GM19240 (cell line): ENCODE results near the gene UROS.

ENCODE experiments used
- DNase-seq: peaks from one replicate; pipeline ENCODE4 v3.0.0; 2011; ENCODE audit warnings: low spot score; ENCODE audit not compliant: insufficient read length

UROS gene

DNA sequence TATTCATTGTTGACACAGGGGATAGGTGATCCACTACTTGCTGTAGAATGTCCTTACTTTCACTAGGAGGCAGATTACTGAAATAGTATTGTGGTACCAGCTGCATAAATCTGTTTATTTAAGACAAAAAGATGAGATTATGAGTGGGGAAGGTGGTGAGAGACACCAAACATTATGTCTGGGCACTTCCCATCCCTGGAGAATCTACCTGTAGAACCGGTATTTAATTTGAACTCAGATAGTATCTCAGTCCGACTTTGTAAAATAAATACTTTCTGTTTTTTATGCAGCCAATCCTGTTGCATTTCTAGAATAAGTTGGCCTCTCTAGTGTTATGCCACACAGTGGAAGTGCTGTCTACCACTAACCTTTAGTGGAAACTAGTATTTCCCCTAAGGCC lies 13.7 kb upstream of the UROS start:
- DNase-seq: no peak

DNA sequence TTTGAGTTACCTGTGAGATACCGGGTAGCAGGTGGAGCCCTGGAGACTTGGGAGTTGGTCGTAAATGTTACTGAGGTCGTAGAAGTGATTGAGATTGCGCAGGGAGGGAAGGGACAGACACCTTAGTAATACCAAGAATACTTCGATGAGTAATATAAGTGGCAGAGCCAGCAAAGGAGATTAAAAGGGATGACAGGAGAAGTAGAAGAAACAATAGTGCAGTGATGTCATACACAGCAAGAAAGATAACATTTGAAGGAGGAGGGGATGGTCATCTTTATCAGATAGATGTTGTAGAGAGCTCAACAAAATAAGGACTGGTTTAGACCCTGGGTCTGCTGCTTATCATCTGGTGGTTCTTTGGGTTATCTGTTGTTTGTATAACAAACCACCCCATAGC lies 5.3 kb upstream of the UROS start:
- no peak for DNase-seq

DNA sequence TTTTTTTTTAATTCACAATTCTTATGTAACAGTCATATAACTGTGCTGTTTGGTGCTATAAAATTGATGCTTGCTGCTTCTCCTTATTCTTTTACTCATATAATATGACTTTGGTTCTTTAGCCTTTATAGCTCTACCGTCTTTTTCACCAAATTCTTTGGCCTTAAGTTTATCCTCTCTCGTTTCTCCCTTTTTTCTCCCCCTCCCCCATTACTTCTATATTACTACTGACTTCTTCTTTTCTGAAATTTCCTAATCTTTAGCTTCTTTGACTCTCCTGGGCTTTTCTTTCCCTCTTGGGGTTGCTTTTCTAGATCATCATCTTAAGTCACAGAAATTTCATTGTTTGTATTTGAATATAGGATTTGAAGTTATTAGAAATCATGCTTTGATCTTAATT lies 4.1 kb upstream of the UROS start:
- DNase-seq: no peak

DNA sequence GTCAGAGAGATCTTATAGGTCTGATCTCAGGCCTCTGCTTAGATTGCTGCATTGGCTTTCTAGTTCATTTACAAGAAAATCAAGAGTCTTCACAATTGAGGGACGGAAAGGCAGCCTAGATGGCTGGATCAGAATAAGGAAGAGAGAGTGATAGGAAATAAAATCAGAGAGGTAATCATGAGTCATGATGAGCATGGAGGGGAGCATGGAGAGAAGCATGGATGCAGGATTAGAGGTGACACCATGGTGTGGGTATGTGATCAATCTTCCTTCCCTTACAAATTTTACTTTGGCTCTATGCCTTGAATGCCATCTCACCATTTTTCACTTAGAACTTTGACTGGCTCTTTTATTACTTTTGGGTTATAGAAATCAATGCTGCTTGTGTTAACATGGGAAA lies 1.7 kb upstream of the UROS start:
- DNase-seq: no peak

DNA sequence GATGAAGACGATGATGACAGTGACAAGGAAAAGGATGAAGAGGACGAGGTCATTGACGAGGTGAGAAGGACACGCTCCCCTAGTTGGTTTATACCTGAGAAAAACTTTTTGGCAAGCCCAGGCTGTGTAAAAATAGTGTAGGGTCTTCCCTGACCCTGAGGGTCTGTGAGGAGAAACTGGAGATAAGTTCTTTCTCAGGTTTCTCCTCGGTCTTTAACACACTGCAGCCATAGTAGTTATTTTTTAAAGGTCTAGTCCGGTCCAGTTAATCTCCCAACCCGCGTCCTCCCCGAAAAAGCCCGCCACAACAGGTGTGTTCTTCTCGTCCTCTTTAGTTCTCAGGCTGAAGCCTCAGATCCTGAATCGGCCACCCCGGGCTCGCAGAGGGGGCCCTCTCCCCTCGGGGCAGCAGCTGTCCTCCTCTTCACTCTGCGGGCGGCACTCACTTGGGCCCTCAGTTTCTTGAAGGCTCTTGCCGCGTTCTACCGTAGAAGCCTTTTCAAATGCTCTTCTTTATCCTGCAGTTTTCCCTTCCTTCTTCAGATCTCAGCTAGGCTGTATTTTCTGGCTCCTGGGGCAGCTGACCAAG lies 699 bp upstream of the UROS start:
- DNase-seq: no peak

DNA sequence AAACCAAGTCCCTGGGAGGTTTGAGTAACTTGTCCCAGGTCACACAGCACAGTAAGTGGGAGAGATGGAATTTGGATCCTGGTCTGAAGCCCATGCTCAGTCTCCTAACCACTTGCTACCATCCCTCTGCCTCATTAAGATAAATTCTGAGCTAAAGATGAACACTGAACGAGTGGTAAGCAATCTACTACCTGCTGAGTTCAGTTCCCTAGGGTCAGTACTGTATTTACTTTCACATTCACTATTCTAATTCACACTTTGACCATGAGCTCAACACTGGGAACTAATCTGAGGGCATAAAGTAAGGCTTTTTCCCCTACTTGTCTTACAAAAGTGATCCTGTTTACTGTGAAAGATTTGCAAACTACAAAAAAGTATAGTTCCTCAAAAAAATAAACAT lies 2.4 kb downstream of the UROS start:
- DNase-seq: no peak

DNA sequence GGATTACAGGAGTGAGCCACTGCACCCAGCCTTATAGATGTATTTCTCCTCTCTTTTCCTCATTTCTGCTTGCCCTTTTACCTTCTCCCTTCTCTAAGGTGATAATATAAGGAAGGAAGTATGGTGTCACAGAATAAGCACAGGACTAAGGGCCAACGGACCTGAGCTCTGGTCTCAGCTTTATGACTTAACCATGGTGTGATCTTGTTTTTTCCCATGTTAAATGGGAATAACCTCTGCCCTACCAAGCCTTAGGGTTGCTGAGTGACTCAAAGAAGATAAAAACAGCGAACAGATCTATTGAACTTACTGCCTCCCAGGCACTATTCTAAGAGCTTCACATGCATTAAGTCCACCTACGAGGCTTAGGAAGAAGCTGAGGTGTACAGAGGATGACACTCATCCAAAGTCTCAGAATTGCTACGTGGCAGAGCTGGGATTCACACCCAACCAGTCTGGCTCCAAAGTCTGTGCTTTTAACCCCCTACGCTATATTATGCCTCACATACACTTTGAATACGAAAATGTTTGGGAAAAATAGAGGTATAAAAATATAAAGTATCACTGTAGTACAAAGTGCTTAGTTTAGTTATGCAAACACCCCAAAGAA lies 5.6 kb downstream of the UROS start:
- no peak for DNase-seq

DNA sequence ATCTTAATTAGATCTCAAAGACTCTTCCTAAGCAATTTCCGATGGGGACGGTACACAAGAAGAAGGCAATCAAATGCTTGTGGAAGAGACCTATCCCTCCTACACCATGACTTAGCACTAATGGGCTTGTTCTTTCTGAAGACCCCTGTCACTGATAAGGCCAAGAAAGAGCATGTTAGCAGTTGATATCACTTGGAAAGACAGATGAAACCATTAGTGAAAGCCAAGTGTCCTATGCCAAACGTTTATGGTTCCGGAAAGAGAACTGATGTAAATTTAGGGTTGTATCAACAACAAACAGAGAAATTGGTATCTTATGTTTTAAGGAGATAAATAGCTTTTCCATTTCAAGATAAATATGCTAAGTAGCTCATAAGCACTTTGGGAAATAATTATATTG lies 6.5 kb downstream of the UROS start:
- no peak for DNase-seq

DNA sequence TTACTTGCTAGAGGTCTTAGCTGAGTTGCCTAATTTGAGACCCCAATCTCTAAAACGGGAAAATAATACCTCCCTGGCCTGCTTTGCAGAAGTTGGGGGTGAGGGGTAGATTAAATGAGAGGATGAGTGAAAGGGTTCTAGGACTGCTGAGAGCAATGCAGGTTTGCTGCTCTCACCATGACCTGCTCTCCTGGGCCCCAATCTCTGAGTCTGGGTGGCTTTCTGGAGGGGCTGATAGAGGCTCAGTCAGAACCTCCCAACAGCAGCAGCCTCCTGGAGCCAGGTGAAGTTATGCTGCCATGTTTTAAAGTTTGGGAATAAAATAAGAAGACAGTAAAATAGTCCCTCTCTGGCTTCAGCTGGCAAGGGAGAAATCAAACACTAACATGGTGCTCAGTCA lies 7.3 kb downstream of the UROS start:
- no peak for DNase-seq

DNA sequence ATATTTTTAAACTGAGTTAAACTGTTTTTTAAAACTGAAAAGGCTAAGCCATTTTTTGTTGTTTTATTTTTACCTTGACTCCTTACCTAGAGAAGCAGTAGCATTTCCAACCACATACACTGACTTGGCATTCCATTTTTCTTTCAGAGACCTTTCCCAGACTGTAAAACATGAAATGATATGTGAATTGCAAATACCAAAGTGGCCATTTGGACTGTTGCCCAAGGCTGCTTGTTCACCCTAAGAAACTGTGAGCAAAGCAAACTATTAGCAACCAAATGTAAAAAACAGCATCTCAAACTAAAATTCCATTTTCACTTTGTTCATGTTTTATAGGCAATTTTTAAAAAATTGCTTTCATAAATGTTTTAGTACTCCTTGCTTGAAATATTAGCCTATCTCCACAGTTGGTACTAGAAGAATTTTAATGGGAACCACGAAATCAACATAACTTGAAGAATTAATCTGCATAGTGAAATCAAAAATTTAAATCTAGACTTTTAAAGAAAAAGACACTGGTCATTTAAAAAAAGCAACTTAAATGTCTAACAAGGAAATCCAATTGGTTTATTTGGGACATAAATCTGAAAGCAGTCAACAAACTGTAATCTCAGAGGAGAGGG lies 10.8 kb downstream of the UROS start:
- DNase-seq: no peak

DNA sequence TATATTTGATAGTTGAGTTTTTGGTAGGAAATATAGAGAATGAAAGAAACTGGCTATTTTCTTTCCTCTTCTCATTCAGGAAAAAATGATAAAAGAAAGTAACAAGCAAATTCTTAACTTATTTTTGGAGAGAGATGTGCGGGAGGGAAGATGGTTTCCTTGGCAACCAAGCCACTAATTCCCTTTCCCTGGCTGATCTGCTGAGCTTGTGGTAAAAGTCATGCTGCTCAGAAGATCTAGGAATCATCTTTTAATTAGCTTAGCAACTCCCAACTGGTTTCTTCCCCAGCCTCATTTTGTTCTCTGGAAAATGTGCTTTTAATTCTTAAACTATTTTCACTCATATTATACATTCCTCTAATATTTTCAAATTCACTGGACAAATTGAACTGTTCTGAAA lies 11.8 kb downstream of the UROS start:
- no peak for DNase-seq

DNA sequence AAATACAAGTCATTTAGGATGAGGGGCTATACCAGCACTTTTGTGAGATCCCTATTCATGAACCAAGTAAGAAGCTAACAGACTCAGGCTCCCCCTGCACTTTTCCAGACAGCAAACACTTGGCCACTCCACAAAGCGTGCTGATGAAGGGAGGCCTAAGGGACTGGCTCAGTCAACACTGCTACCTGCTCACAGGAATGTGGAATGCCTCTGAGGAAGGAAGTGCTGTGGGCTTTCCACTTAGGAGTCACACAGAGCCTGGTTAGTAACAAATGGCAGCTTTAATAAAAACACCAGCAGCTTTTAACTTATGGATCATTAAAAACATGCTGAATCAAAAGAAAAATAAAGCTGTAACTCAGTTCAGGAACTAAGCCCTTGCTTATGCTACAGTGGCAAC lies 15.0 kb downstream of the UROS start:
- DNase-seq: no peak

DNA sequence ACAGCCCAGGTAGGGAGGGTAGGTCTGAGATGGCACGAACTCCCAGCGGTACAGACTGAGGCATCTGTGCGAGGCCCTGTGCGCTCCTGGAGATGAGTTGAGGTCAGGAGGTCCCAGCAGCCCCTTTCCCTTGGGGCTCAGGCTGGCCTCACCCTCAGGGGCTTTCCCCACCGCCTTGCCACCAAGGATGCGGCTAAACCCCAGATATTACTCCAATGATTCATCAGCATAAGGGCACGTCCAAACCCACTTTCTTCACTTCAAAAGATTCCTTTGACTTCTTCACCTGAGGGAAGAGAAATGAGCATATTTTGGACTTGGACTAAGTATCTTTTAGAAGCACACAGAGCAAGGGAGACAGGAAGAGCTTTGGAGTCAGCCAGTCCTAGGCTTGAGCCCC lies 20.3 kb downstream of the UROS start:
- no peak for DNase-seq

DNA sequence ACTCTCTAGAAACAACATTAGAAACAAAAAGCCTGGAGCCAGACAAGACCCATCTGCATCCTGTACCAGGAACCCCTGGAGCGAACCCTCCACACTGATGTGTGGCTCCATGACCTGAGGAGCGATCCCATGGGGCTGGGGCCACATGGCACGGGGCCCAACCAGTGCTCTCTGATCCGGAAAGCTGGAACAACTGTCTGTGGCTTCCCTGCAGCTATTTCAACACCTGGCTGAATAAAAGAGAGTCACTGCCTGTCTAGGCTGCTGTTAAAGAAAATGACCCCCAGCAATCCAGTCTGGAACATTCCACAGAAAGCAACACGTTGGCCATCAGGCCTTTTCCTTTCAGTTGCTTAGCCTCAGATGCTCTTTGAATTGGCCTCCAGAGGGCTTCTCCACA lies 20.9 kb downstream of the UROS start:
- no peak for DNase-seq

DNA sequence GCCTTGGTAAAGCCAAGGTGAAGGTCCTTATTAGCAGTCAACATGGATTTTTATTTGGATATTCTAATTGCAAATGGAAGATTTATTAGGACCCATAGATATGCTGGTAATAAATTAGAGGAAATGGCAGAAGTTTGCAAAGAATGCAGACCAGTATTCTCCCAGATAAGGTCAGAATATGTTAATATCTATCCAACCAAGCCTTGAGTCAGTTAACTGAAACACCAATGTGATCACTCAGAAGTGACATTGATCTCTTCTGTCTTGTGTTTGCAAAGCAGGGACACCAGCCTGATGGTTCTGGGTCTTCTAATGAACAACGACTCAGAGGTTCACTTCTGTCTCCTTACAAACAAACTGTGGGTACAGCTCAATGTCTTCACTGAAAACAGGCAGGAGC lies 21.5 kb downstream of the UROS start:
- no peak for DNase-seq

DNA sequence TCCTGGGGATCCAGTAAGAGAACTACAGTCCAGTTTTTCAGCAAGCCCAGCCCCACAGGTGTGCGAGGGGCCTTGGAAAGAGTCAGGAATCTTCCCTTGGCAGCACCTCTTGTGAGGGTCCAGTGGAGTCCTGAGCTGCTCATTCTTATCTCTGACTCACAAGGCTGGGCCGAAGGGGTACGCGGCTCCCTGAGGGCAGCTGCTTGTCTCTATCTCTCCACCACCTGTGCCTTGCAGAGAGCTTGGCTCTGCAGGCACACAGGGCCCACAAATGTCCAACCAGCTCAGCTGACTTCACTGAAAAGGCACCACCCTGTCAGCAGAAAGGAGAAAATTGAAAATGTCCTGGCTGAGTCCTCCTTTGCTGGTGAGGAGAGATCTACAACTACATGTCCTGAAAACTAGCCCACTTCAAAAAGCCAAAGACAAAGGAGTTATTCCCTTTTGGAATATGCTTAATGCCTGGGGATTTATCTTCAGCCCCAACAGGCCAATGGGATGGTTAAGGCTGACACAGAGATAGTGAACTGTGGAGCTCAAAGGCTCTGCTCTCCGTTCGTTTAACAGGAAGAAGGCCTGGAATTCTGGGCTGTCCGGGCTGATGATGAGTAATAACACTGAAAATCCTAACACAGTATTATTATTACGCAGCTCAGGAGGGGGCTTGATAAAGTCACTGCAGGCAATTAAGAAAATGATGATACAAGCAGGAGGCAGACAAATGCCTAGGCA lies 23.4 kb downstream of the UROS start:
- no peak for DNase-seq

DNA sequence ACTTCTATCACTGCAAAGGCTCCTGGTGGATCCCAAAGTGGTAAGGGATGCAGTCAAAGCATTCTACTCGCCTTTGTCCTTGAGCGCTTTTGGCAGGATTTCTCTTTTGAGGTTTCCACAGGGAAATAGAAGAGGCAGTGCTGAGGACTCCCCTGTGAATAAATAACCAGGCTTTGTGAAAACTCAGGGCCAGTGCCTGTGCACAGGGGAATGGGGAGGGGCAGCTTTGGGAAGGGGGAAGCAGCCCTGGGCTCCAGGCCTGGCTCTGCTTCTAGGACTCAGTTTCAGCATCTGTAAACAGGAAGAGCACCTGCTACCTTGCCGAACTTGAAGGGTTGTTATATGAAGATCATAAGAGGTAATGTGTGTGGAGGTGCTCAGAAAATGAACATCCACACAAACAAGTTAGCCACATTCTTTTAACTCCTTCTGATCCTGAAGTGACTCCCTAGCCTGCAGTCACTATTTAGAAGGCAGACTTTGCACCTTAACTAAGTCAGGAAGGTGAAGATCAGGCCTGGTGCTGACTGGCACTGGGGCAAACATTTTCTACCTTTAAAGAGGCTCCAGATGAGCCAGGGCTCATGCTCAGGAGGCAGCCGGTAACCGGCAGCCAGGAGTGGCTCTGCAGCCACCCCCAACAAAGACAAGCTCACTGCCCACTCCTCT lies 24.9 kb downstream of the UROS start:
- DNase-seq: no peak

DNA sequence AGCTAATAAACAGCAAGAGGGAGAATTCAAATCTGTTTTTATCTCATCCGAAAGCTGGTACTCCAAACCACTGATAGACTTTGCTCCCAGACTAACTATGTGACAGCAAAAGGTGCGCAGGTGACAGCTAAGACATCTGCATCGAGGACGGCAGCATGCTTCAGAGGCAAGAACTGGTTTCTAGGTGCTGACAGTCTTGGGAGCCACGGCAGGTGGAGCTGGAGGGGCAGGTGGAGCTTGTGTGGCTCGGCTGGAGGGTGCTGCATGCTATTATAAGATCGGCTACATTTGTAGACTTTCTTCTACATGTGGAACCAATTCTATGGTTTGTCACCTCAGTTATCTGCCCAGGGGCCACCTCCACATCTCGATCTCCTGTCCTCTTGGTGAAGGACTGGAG lies 25.6 kb downstream of the UROS start:
- DNase-seq: no peak

DNA sequence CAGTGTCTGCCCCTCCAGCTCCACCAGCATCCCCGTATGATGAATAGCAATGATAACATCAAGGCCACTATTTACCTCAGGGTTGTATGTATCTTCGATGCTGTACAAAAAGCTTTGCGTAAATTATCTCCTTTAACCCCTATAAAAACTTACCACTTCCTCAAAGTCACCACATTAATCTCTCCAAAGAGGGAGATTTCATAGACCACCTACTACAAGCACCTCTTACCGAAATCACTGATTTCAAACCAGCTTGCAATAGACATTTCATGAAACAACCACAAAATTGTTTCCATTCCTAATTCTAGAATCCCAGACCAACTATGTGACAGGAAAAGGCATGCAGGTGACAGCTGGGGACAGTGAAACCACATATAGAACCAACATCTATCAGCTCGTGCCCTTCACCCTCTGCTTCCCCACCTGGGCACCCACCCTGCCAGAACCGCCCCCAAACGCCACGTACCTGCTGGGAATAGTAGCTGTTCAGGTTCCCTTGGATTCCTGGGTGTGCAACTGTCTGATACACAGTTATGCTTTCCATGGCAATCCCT lies 27.3 kb downstream of the UROS start:
- DNase-seq: no peak

DNA sequence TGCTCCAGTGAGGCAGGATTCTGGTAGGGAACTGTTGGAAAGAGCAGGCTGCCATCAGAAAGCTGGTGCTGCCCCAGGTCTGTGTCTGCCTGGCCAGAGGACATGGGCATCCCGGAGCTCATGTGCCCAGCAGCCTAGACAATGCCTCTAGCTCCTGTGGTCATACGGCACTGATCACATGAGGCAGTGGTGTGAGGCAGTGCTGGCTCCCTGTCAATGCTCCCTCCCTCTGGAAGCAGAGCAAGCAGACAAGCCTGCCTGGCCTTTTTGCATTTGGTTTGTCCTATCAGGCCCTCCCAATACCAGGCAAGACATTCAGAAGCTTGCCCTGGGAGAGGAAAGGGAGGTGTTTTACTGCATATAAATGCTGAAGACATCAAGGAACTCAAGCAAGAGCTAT lies 27.9 kb downstream of the UROS start:
- no peak for DNase-seq

DNA sequence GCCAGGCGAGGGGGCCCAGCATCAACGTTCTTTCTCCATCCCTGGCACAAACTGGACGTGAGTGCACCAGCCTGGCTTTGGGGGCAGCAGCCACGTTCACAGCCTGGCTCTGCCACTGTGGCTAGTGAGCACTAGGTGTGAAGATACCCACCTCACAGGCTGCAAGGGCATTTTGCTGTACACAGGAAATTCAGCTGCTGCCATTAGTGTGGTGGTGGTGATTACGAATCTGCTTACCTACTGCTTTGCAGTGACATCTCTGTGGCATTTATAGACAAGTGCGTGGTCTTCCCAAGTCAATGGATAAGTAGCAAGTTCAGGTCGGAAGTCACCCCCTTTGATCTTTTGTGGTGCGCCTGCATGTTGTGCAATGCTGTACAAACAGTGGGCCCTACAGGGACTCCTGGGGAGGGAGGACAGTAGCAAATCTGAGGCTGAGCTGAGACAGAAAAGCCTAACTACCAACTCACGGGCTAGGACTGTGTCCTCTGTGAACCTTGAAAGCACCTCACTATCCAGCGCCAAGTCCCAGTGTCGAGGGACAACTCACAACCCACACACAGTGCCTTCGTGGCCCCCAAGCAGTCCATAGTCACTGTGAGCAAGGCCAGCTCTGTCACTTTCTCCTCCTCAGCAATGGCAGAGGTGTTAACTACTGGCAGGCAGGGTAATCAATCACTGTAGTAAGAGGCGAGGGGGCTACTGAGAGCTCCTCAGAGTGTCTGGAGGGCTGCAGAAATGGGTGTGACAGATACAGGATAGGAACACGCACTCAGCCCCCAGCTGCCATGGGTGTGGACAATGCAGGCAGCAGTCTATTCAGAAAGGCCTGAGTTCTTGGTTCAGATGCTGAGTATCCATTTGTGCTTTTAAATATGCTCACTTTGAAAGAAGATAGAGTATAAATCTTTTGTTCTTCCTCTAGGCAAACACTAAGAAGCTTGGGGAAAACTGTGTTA lies 30.4 kb downstream of the UROS start:
- no peak for DNase-seq
